ENCODE data around the gene MS4A10. TPM values are rescaled to one million over a fixed set of nuclear protein-coding genes. Genes with fewer than 3 reads are reported as not detected.

Gene MS4A10
- total RNA-seq, 6 experiments from 2014 or later: not detected

DNA sequence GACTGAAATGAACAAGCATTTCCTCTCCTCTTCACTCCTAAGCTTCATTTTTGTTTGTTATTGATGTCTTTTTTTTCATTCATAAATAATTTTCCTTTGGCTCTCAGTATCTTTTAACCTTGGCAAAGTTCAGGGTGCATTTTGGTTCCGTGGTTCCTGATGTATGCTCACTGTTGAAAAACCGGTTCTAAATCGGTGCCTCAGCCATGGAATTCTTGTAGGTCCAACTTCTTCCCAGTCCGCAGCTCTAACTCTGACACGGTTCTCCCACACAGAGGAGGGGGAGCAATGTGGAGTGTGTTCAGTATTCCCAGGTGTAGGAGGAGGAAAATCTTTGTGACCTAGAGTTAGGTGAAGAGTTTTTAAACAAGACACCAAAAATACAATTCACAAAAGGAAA, 41.0 kb upstream of the MS4A10 start:
- Mint-ChIP-seq H3K4me3 (no peak overlapping the region), H3K27ac (no peak overlapping the region), H3K27me3 (ENCODE audit: insufficient read depth) (no peaks in the 10 kb centered on the region; the same call in none of the 2 replicates), H3K9me3 (peaks cover 6% of the 10 kb centered on the region; the same call in 1 of the 2 replicates), H3K4me1 (ENCODE audit: low read depth) (no peaks in the 10 kb centered on the region), H3K36me3 (ENCODE audit: low read depth) (no peaks in the 10 kb centered on the region)
- no peak for DNase-seq
- TF ChIP-seq, protein P1, sequence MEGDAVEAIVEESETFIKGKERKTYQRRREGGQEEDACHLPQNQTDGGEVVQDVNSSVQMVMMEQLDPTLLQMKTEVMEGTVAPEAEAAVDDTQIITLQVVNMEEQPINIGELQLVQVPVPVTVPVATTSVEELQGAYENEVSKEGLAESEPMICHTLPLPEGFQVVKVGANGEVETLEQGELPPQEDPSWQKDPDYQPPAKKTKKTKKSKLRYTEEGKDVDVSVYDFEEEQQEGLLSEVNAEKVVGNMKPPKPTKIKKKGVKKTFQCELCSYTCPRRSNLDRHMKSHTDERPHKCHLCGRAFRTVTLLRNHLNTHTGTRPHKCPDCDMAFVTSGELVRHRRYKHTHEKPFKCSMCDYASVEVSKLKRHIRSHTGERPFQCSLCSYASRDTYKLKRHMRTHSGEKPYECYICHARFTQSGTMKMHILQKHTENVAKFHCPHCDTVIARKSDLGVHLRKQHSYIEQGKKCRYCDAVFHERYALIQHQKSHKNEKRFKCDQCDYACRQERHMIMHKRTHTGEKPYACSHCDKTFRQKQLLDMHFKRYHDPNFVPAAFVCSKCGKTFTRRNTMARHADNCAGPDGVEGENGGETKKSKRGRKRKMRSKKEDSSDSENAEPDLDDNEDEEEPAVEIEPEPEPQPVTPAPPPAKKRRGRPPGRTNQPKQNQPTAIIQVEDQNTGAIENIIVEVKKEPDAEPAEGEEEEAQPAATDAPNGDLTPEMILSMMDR (IDR thresholded peaks at IDR 0.05): no peak

DNA sequence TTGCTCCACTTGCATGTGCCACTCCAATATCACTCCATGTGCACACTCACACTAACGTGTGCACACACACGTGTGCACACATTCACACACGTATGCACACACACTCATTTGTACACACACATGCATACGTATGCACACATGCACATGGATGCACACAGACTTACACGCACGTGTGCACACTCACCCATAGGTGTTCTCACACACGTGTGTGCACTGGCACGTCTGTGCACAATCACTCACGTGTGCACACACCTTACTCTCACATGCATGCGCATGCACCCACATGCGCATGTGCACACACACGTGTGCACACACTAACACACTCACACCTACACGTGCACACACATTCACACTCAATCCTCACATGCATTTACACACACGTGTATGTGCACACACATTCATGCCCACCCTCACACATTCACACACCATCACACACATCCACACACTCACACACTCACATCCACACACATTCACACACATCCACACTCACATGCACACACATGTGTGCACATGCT, 37.7 kb upstream of the MS4A10 start:
- TF ChIP-seq, protein P1 (IDR thresholded peaks at IDR 0.05): no peak
- H3K36me3 Mint-ChIP-seq (ENCODE audit: low read depth): no peaks in the 10 kb centered on the region
- no peak overlapping the region; the same call in 1 of the 2 replicates for H3K4me3 Mint-ChIP-seq

DNA sequence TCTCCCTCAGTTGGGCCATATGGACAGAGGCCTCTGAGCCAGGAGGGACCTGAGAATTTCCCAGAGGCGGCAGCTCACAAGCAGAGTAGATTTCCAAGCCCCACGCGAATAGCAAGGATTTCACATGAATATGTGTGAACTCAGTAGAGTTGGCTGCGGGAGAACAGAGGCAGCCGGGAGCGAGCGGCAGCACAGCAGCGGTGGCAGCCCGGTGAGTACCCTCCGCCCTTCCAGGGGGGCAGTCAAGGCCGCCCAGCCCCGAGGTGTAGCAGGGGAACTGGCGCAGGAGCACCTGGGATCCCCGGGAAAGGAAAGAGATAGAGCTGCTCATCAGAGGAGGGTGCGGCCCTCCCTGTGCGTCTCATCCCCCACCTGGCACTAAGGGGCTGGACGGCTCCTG, 36.9 kb upstream of the MS4A10 start:
- H3K4me1 Mint-ChIP-seq (ENCODE audit: low read depth): no peaks in the 10 kb centered on the region

More for the DNA sequence above, 37.7 kb upstream of the MS4A10 start:
- Mint-ChIP-seq H3K9me3 (peaks cover 6% of the 10 kb centered on the region; the same call in 1 of the 2 replicates), H3K27me3 (ENCODE audit: insufficient read depth) (peaks cover 5% of the 10 kb centered on the region), H3K27ac (no peak overlapping the region), H3K4me1 (ENCODE audit: low read depth) (no peaks in the 10 kb centered on the region)
- DNase-seq: no peak

DNA sequence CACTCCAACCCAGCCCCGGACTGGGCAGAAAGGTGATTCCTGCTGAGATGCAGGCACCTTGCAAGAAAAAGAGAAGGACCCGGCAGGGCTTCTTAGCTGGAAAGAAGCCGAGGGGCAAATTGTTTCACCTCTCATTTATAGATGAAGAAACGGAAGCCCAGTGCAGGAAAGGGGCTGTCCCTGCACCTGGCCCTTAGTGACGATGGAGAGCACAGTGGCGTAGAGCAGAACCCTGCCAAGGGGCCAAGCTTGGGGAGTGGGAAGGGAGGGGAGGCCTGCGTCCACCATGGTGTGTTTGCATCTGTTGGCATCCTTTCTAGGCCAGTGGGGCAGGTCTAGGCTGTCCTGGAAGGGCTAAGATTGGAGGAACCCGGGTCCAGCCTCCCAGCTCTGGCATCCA, 36.3 kb upstream of the MS4A10 start:
- no peak overlapping the region for H3K4me3 Mint-ChIP-seq
- H3K27ac Mint-ChIP-seq: no peak overlapping the region
- H3K36me3 Mint-ChIP-seq (ENCODE audit: low read depth): no peaks in the 10 kb centered on the region
- peaks cover 6% of the 10 kb centered on the region; the same call in 1 of the 2 replicates for H3K9me3 Mint-ChIP-seq
- no peaks in the 10 kb centered on the region for H3K4me1 Mint-ChIP-seq (ENCODE audit: low read depth)
- H3K27me3 Mint-ChIP-seq (ENCODE audit: insufficient read depth): peaks cover 5% of the 10 kb centered on the region; the same call in 1 of the 2 replicates
- no peak for DNase-seq
- TF ChIP-seq, protein P1 (IDR thresholded peaks at IDR 0.05): no peak

More for the DNA sequence above, 36.9 kb upstream of the MS4A10 start:
- H3K36me3 Mint-ChIP-seq (ENCODE audit: low read depth): no peaks in the 10 kb centered on the region
- H3K4me3 Mint-ChIP-seq: no peak overlapping the region
- peaks cover 6% of the 10 kb centered on the region; the same call in 1 of the 2 replicates for H3K9me3 Mint-ChIP-seq
- H3K27me3 Mint-ChIP-seq (ENCODE audit: insufficient read depth): peaks cover 5% of the 10 kb centered on the region; the same call in 1 of the 2 replicates
- H3K27ac Mint-ChIP-seq: no peak overlapping the region
- TF ChIP-seq, protein P1 (IDR thresholded peaks at IDR 0.05): no peak
- DNase-seq: no peak

DNA sequence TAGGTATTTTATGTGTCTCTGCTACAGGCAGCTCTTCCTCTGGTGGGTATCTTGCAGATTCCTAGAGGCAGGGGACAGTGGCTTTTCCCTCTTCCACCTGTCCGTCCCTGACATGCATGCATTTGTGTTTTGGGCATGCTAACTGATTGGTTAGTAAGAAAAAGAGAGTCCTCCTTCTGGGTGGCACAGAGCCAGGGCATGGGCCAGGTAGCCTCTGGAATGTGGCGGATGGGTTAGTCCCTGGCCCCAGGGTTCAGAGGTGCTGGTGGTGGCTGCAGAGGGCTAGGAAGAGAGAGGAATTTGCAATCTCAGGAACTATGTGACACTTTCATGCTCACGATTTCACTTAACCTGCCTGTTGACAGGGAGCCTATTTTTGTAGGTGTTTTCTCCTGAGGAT, 34.2 kb upstream of the MS4A10 start:
- Mint-ChIP-seq H3K4me3 (no peak overlapping the region), H3K36me3 (ENCODE audit: low read depth) (no peaks in the 10 kb centered on the region), H3K27me3 (ENCODE audit: insufficient read depth) (peaks cover 5% of the 10 kb centered on the region; the same call in 1 of the 2 replicates), H3K4me1 (ENCODE audit: low read depth) (no peaks in the 10 kb centered on the region), H3K27ac (no peak overlapping the region), H3K9me3 (peaks cover 6% of the 10 kb centered on the region; the same call in 1 of the 2 replicates)
- no peak for DNase-seq
- TF ChIP-seq, protein P1 (IDR thresholded peaks at IDR 0.05): no peak

Data from HFFc6 (cell line).